LNCAP (cell line): ENCODE results near the gene LYRM4.

Experiments
- TF ChIP-seq, protein P1 (sequence below): fragments of 450-650 bp; IDR thresholded peaks from 2 replicates; pipeline ENCODE4 v1.5.1; 2017; ENCODE audit warnings: mild to moderate bottlenecking

The LYRM4 gene

DNA sequence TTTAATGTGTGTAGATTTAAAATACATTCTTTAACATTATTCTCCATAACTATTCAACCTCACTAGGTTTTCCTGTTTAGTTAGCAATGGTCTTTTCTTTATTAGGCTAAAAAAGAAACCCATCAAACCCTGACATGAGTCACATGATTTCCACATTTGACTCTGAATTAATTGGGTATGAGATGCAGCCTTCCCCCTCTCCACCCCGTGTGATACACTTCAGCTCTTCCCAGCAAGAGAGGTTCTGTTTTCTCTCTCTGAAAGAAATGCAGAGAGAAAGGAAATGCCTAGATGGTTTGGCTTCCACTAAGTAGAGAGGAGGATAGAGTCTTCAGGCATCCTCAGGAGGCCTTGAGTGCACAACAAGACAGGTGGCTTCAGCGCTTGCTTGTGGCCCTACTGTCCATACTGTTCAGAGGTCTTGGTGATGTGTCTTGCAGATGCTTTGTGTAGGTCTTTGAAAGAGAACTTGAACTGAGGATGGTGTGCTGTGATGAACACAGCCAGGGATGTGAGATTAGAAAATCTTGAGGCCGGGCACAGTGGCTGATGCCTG is 17.9 kb upstream of the LYRM4 start:
- TF ChIP-seq, protein P1, sequence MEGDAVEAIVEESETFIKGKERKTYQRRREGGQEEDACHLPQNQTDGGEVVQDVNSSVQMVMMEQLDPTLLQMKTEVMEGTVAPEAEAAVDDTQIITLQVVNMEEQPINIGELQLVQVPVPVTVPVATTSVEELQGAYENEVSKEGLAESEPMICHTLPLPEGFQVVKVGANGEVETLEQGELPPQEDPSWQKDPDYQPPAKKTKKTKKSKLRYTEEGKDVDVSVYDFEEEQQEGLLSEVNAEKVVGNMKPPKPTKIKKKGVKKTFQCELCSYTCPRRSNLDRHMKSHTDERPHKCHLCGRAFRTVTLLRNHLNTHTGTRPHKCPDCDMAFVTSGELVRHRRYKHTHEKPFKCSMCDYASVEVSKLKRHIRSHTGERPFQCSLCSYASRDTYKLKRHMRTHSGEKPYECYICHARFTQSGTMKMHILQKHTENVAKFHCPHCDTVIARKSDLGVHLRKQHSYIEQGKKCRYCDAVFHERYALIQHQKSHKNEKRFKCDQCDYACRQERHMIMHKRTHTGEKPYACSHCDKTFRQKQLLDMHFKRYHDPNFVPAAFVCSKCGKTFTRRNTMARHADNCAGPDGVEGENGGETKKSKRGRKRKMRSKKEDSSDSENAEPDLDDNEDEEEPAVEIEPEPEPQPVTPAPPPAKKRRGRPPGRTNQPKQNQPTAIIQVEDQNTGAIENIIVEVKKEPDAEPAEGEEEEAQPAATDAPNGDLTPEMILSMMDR: no peak

DNA sequence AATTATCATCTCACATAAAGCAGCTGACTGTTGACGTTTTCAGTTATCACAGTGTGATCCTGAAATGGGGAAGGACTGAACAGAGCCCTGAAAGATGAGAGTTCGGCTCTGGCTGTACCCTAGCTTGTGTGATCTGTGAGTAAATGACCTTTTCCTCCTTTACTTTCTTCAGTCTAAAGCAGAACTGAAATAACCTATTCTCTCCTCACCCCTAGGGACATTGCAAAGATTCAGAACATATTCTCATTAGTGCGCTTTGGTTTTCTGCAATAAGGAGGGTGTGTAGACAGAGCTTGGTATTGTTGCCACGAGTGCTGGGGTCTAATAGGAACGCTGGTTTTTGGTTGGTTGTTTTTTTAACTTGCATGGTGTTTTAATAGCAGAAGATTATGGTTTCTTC is 17.3 kb upstream of the LYRM4 start:
- TF ChIP-seq, protein P1: no peak

DNA sequence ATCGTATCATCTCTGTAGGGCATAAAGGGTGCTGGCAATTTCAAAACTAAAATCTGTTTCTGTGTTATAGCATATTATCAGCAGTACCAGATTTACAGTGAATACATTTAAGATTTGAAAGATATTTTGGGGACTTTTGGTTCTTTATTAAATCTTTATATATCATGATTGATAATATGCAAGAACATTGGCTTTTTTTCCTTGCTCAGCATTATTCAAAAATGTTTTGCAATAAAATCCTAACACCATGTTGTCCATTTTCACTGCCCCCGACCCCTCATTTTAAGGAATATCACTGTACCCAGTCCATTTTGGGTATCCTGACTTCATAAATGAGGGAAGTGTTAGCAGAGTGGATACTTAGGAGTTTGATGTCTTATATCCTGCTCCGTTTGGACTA is 16.8 kb upstream of the LYRM4 start:
- TF ChIP-seq, protein P1: no peak

DNA sequence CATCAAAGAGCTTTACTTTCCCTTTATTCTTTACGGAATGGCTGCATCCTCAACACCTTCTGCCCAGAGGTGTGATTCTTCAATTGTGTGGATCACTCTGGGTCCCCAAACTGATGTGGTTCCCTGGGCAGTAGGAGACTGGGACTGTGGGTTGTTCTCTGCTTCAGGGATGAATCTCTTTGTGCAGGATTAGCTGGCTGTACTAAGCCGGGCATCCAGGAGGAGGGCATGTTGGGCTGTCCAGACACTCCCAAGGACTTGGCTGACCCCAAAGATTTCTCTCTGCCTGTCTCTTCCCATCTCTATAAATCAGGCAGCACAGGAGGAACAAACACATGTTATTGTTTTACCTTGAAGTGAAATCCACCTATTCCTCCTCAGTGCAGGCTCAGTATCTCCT is 15.8 kb upstream of the LYRM4 start:
- TF ChIP-seq, protein P1: no peak

DNA sequence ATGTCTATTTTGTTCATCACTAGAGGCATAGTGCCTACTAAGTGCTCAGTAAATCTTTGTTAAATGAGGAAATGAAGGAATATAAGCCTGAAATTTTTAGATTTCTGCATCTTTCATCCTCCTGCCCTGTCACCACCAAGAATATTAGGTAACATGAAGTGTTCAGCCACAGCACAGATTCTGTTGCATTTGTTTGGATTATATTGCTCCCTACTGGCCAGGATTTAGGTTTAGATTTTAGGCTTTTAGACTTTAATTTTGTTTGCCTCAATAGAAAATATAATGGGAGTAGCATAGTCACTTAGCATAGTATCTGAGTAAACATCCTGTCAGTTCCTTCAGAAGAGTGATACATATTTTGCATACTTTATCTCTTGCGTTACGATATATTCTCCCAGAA is 14.7 kb upstream of the LYRM4 start:
- TF ChIP-seq, protein P1: no peak

DNA sequence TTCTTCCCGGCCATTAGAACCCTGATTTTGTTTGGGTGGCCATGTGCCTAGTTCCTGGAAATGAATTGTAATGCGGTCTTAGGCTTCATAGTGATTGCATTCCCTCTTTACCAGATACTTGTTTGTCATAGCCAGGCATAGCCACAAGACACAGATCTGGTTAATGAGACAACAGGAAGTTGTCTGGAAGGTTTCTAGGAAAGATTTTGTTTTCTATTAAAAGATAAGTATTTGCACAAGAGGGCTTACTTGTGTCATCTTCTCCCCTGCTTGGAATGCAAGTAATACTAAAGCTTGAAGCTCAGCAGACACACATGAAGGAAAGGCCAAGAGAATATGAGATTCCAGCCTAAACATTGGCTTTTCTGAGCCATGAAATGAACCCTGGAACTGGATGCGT is 13.5 kb upstream of the LYRM4 start:
- TF ChIP-seq, protein P1: no peak

DNA sequence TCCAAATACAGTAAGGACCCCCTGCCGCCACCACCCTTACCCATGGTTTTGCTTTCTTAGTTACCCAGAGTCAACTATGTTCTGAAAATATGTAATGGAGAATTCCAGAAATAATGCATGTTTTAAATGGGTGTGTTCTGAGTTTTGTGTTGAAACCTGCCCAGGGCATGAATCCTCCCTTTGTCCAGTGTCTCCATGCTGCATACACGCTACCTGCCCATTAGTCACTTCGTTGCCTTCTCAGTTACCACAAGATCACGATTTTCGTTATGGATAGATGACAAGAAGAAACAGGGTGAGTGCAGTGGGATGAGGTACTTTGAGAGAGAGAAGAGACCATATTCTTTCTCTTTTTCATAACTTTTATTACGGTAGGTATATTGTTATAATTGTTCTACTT is 11.2 kb upstream of the LYRM4 start:
- TF ChIP-seq, protein P1: no peak

DNA sequence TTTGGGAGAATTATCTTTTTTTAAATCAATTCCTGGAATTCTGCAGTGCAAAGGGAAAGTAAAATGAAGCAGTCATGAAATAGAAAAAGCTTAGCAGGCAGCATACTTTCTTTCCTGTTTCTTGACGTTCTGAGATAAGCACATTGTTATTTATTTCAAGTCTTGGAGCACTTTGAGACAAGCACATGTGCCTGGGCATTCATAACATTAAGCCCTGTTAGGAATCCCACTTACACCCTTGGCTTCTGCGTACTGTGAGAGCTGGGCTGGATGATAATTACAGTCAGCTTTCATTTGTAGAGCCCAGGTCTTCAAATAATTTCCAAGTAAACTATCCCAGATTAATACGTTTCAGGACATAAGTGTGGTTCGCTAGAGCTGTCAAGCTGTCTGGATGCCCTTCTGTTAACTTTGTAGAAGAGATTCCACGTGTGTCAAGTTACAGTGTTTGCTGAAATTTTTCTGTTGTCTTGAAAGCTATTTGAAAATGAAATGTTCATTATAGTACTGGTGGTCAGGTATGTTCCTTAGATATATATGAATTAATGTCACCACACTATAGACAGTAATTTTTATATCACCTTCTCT is 9.4 kb upstream of the LYRM4 start:
- TF ChIP-seq, protein P1: no peak
